Measurements from ENCODE around the gene PPP1R12C. TPM values are rescaled to one million over a fixed set of nuclear protein-coding genes. Genes with fewer than 3 reads are reported as not detected.

PPP1R12C gene
- total RNA-seq, 1 experiment from 2014 or later, result 92.3 TPM

DNA sequence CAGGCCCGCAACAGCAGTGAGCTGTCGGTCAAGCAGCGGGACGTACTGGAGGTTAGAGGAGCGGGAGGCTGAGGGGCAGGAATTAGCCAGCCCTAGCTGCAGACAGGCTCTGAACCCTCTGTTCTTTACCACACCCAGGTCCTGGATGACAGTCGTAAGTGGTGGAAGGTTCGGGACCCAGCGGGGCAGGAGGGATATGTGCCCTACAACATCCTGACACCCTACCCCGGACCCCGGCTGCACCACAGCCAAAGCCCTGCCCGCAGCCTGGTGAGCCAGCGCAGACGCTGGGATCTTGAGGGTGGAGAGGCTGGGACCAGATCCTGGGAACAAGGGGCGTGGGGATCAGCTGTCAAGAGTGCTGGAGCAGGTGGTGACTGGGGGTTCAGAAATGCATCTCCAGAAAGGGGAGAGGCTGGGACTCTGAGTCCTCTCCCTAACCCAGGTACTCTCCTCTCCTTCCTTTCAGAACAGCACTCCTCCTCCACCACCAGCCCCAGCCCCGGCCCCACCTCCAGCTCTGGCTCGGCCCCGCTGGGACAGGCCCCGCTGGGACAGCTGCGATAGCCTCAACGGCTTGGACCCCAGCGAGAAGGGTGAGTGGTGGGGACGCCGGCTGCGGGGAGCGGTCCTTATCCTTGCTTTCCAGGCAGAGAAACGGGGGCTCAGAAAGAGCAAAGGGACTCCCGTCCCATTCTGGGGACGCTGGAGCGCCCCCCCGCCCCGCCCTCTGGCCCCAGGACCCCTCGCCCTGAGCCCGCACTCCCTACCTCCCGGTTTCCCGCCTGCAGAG lies 31.3 kb downstream of the PPP1R12C start:
- Mint-ChIP-seq H3K4me1 (peaks cover 53% of the 10 kb centered on the region), H3K27ac (no peak overlapping the region), H3K9me3 (no peaks in the 10 kb centered on the region), H3K27me3 (ENCODE audit: low read depth) (peaks cover 58% of the 10 kb centered on the region), H3K36me3 (peaks cover 15% of the 10 kb centered on the region), H3K4me3 (peak overlapping the region; percentile 61)
- TF ChIP-seq ZNF263 (CRISPR knock-in tag; IDR thresholded peaks at IDR 0.05; ENCODE audit: low read depth), result no peak
- TF ChIP-seq IRF2 (CRISPR knock-in tag; IDR thresholded peaks at IDR 0.05; ENCODE audit: borderline replicate concordance, low read depth), result no peak
- TF ChIP-seq CREB1 (CRISPR knock-in tag; IDR thresholded peaks at IDR 0.05), result no peak
- no peak for TF ChIP-seq ATF1 (CRISPR knock-in tag; IDR thresholded peaks at IDR 0.05)
- no peak for TF ChIP-seq NR3C1 (CRISPR knock-in tag; conservative IDR thresholded peaks at IDR 0.05; ENCODE audit: low read depth)
- TF ChIP-seq NR1H2 (CRISPR knock-in tag; IDR thresholded peaks at IDR 0.05), result no peak
- TF ChIP-seq, protein P1, sequence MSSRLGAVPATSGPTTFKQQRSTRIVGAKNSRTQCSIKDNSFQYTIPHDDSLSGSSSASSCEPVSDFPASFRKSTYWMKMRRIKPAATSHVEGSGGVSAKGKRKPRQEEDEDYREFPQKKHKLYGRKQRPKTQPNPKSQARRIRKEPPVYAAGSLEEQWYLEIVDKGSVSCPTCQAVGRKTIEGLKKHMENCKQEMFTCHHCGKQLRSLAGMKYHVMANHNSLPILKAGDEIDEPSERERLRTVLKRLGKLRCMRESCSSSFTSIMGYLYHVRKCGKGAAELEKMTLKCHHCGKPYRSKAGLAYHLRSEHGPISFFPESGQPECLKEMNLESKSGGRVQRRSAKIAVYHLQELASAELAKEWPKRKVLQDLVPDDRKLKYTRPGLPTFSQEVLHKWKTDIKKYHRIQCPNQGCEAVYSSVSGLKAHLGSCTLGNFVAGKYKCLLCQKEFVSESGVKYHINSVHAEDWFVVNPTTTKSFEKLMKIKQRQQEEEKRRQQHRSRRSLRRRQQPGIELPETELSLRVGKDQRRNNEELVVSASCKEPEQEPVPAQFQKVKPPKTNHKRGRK (CRISPR knock-in tag; IDR thresholded peaks at IDR 0.05; ENCODE audit: borderline replicate concordance), result no peak
- TF ChIP-seq RELA (CRISPR knock-in tag; IDR thresholded peaks at IDR 0.05; ENCODE audit: borderline replicate concordance), result no peak
- TF ChIP-seq ZNF121 (CRISPR knock-in tag; IDR thresholded peaks at IDR 0.05), result no peak
- no peak for TF ChIP-seq CREM (CRISPR knock-in tag; IDR thresholded peaks at IDR 0.05)
- TF ChIP-seq, protein P2, sequence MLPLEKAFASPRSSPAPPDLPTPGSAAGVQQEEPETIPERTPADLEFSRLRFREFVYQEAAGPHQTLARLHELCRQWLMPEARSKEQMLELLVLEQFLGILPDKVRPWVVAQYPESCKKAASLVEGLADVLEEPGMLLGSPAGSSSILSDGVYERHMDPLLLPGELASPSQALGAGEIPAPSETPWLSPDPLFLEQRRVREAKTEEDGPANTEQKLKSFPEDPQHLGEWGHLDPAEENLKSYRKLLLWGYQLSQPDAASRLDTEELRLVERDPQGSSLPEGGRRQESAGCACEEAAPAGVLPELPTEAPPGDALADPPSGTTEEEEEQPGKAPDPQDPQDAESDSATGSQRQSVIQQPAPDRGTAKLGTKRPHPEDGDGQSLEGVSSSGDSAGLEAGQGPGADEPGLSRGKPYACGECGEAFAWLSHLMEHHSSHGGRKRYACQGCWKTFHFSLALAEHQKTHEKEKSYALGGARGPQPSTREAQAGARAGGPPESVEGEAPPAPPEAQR (CRISPR knock-in tag; IDR thresholded peaks at IDR 0.05), result no peak
- TF ChIP-seq ZNF219 (CRISPR knock-in tag; IDR thresholded peaks at IDR 0.05; ENCODE audit: borderline replicate concordance), result no peak
- ChIA-PET POLR2A (interaction anchor here (0.6 to 1.9 kb wide), 6 partner anchors 18 to 205 kb away, joined by 3 to 6 read pairs (median 4); partner anchors contain the start of gene RDH13), CTCF (interaction anchor here (0.6 to 3.6 kb wide), 17 partner anchors 8 to 382 kb away, joined by 3 to 46 read pairs (median 5); partner anchors contain the start of genes DNAAF3 and RDH13)
- peak; percentile 47 for DNase-seq (ENCODE audit: low spot score)
- ATAC-seq, result peak; percentile 1; the same call in 1 of the 2 replicates

DNA sequence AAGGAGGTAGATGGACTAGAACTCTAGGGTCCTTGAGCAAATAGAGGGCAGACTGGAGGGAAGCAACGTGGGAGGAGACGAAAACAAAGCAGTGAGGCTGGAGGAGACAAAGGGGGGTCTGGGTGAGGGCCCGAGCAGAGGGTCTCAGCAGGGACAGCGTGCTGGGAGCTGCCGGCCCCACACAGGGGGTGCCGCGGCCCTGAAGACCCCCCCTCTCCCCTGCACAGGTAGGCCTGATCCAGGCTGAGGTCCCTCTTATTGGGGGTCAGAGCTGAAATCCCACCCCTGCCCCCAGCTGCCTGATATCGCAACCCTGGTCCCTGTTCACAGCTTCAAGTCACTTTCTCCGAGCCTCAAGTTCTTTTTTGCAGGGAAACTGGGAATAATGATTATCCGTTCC lies 33.0 kb downstream of the PPP1R12C start:
- H3K4me1 Mint-ChIP-seq, result peaks cover 58% of the 10 kb centered on the region
- 0 out of 2 replicates have a peak, but pooled peaks cover 3% of the 10 kb centered on the region for H3K36me3 Mint-ChIP-seq
- CTCF ChIA-PET, result interaction anchor here (1.6 kb wide), 1 partner anchor 15 kb away, joined by 3 read pairs; no protein-coding TSS in a partner anchor
- H3K9me3 Mint-ChIP-seq, result no peaks in the 10 kb centered on the region
- H3K27me3 Mint-ChIP-seq (ENCODE audit: low read depth), result peaks cover 70% of the 10 kb centered on the region
- 0 out of 2 replicates have a peak overlapping the region, but pooled peaks have one; percentile 6 for H3K4me3 Mint-ChIP-seq
- POLR2A ChIA-PET, result no interaction called here
- no peak for DNase-seq (ENCODE audit: low spot score)
- no peak overlapping the region for H3K27ac Mint-ChIP-seq
- no peak for ATAC-seq
- no peak for TF ChIP-seq ZNF423 (CRISPR knock-in tag; IDR thresholded peaks at IDR 0.05)

DNA sequence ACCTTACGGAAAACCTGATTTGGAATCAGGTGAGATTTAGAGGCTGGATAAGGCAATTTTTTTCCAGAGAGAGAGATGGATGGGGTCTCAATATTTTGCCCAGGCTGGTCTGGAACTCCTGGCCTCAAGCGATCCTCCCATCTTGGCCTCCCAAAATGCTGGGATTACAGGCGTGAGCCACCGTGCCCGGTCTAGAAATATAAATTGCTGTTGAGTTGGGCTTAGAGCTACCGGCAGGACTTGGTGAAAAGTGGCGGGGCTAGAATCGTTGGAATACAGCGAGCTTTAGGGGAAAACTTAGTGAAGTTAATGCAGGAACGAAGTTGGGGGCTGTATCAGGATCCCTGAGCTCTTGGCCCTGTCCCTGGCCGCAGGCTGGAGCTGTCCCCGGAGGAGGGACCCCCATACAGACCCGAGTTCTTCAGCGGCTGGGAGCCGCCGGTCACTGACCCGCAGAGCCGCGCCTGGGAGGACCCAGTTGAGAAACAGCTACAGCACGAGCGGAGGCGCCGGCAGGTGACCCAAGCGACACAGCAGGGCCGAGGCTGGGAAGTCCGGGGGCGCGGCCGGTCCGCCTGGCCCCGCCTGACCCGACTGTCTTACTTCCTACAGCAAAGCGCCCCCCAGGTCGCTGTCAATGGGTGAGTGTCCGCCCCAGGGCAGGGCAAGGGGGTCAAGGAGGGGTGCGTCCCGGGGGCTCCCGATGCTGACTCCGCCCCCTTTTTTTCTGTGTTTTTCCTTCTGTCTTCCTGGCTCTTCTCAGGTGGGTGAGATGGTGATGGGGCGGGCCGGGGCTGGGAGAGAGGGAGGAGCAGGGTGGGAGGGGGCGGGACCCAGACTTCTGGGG lies 34.2 kb downstream of the PPP1R12C start:
- ATAC-seq (no peak), DNase-seq (ENCODE audit: low spot score) (peak; percentile 53)
- Mint-ChIP-seq H3K4me3 (peak overlapping the region; percentile 96), H3K27me3 (ENCODE audit: low read depth) (peaks cover 73% of the 10 kb centered on the region), H3K4me1 (peaks cover 52% of the 10 kb centered on the region), H3K36me3 (0 out of 2 replicates have a peak, but pooled peaks cover 3% of the 10 kb centered on the region), H3K9me3 (no peaks in the 10 kb centered on the region), H3K27ac (peak overlapping the region; percentile 87; the same call in 1 of the 2 replicates)
- CTCF ChIA-PET, result interaction anchor here (0.8 to 1.5 kb wide), 5 partner anchors 11 to 335 kb away, joined by 3 to 6 read pairs (median 4); no protein-coding TSS in a partner anchor
- TF ChIP-seq ZNF121 (CRISPR knock-in tag; IDR thresholded peaks at IDR 0.05), result peak; percentile 4; the same call in 1 of the 2 replicates
- TF ChIP-seq ESRRA (CRISPR knock-in tag; IDR thresholded peaks at IDR 0.05; ENCODE audit: borderline replicate concordance), result no peak
- POLR2A ChIA-PET, result no interaction called here

All from WTC11 (cell line).